A549 (cell line): ENCODE data around the gene LCE2B. TPM values are rescaled to one million over a fixed set of nuclear protein-coding genes. Genes with fewer than 3 reads are reported as not detected.
"Not testable (repeated sequence)": the region's sequence is repeated elsewhere in the genome, so short reads cannot be mapped to it uniquely, and the experiment has no call there.

Experiments
- ATAC-seq, 2 experiments: fragments of 200-7000 bp in 1 of 2; fragments of >200 bp in 1 of 2; cut with Nextera tagmentation in 1 of 2; cut with Tn5 transposase in 1 of 2; 3 replicates each; pipeline versions ENCODE4 v1.8.0 to v1.9.1; 2018 to 2020; ENCODE audit warnings: mild to moderate bottlenecking in 1 of 2, moderate library complexity in 1 of 2
- CTCF ChIA-PET: fragments of 300-600 bp; sonication (Branson Sonifier 250); formaldehyde crosslinking; extraction: SDS; loops from one replicate; lab custom pipeline; 2021; ENCODE audit warnings: antibody characterized with exemption, inconsistent platforms; lab: Yijun Ruan, JAX
- POLR2A ChIA-PET: fragments of 350-600 bp; formaldehyde crosslinking; extraction: SDS; loops from one replicate; lab custom pipeline; 2021; ENCODE audit warnings: antibody characterized with exemption, inconsistent platforms; lab: Yijun Ruan, JAX
- DNase-seq, 2 experiments: peaks; one replicate each; pipeline versions ENCODE4 v3.0.0 to v3.0.0-alpha.2; 2011 to 2016; ENCODE audit warnings: low read depth in 1 of 2, low spot score in 1 of 2
- FAIRE-seq: peaks from 2 replicates; lab custom pipeline; 2011; peaks lifted over from hg19 to GRCh38; lab: Jason Lieb, UNC
- H3K27ac ChIP-seq, 2 experiments: fragments of >200 bp; sonication (Bioruptor Twin); formaldehyde crosslinking; 3 replicates each; pipeline ENCODE4 v1.5.1; 2016 to 2017
- H3K4me1 ChIP-seq: fragments of >200 bp; sonication (Bioruptor Twin); formaldehyde crosslinking; 3 replicates; pipeline ENCODE4 v1.6.1; 2016
- H3K4me2 ChIP-seq: fragments of >200 bp; sonication (Bioruptor Twin); formaldehyde crosslinking; 3 replicates; pipeline ENCODE4 v1.6.1; 2016
- H3K4me3 ChIP-seq: fragments of >200 bp; sonication (Bioruptor Twin); formaldehyde crosslinking; 3 replicates; pipeline ENCODE4 v1.5.1; 2016
- H3K9me3 ChIP-seq: fragments of >200 bp; sonication (Bioruptor Twin); formaldehyde crosslinking; 3 replicates; pipeline ENCODE4 v1.6.1; 2016
- CEBPB ChIP-seq, 2 experiments: fragments of >200 bp in 1 of 2; sonication (Bioruptor Twin) in 1 of 2; formaldehyde crosslinking in 1 of 2; IDR thresholded peaks; 2 replicates each; pipeline ENCODE4 v1.6.1; 2012 to 2016
- EHF ChIP-seq: fragments of 250-450 bp; sonication (Bioruptor Pico); IDR thresholded peaks from 2 replicates; pipeline ENCODE4 v1.5.0; 2020; ENCODE audit warnings: mild to moderate bottlenecking
- EHMT2 ChIP-seq: fragments of 200-600 bp; sonication (generic); IDR thresholded peaks from 2 replicates; pipeline ENCODE4 v1.6.1; 2016; ENCODE audit warnings: antibody characterized with exemption, low read depth, mild to moderate bottlenecking, moderate library complexity
- ELK1 ChIP-seq: fragments of 150-350 bp; IDR thresholded peaks from 2 replicates; pipeline ENCODE4 v1.6.1; 2014; ENCODE audit warnings: low read depth, mild to moderate bottlenecking, low read length
- ESRRA ChIP-seq: fragments of 150-350 bp; IDR thresholded peaks from 2 replicates; pipeline ENCODE4 v1.6.1; 2014; ENCODE audit warnings: mild to moderate bottlenecking, low read length, borderline replicate concordance
- HOXA7 ChIP-seq: fragments of 250-450 bp; sonication (Bioruptor Pico); IDR thresholded peaks from 2 replicates; pipeline ENCODE4 v1.5.0; 2020; ENCODE audit warnings: mild to moderate bottlenecking, moderate library complexity
- HOXB5 ChIP-seq: fragments of 250-450 bp; sonication (Bioruptor Pico); IDR thresholded peaks from 2 replicates; pipeline ENCODE4 v1.5.0; 2020; ENCODE audit warnings: mild to moderate bottlenecking, moderate library complexity
- NFE2L2 ChIP-seq: fragments of 150-350 bp; conservative IDR thresholded peaks from 2 replicates; pipeline ENCODE4 v1.6.1; 2014; ENCODE audit warnings: low read length
- RCOR1 ChIP-seq: fragments of 150-350 bp; IDR thresholded peaks from 2 replicates; pipeline ENCODE4 v1.6.1; 2014; ENCODE audit warnings: antibody characterized with exemption, low read length, low read depth
- RFX5 ChIP-seq: fragments of 450-650 bp; IDR thresholded peaks from 2 replicates; pipeline ENCODE4 v1.7.1; 2014; ENCODE audit warnings: antibody characterized with exemption, mild to moderate bottlenecking, moderate library complexity
- TP53 ChIP-seq: fragments of 250-450 bp; sonication (Bioruptor Pico); IDR thresholded peaks from 2 replicates; pipeline ENCODE4 v1.5.0; 2021; ENCODE audit warnings: mild to moderate bottlenecking, moderate library complexity
- ZNF302 ChIP-seq: fragments of 250-450 bp; sonication (Bioruptor Pico); IDR thresholded peaks from 2 replicates; pipeline ENCODE4 v1.9.0; 2021; ENCODE audit warnings: inconsistent platforms, mild to moderate bottlenecking, moderate library complexity
- WGBS: methylation state at CpG from one replicate; pipeline ENCODE4 v1.1.6; 2017; ENCODE audit errors: missing lambda C conversion rate; 5-methylcytosine and 5-hydroxymethylcytosine counted together
- polyA minus RNA-seq: library from RNA; depleted of rRNA, polyadenylated mRNA; stranded (reverse); fragments of >200 nt; gene quantifications from 2 replicates; pipeline ENCODE4 v1.2.3, GENCODE V29; 2011; rRNA and poly(A)+ RNA removed
- polyA plus RNA-seq, 4 experiments: library from polyadenylated mRNA; depleted of rRNA in 3 of 4; stranded (reverse); fragments of >200 nt; fragmentation: RNase III in 1 of 4; extraction: RNeasy Plus Mini Kit Qiagen cat#74134 plus additional on column Dnase treatment in 1 of 4; gene quantifications; 2 replicates in 3 of 4; 3 replicates in 1 of 4; pipeline ENCODE4 v1.2.3, GENCODE V29; 2011 to 2017
- TF ChIP-seq, protein P1 (sequence below): fragments of 200-600 bp; sonication (generic); IDR thresholded peaks from 2 replicates; pipeline ENCODE4 v1.6.1; 2016; ENCODE audit warnings: antibody characterized with exemption, mild to moderate bottlenecking, moderate library complexity
- TF ChIP-seq, protein P2 (sequence below): fragments of >200 bp; sonication (Bioruptor Twin); formaldehyde crosslinking; IDR thresholded peaks from 3 replicates; pipeline ENCODE4 v1.5.1; 2016

The LCE2B gene, protein sequence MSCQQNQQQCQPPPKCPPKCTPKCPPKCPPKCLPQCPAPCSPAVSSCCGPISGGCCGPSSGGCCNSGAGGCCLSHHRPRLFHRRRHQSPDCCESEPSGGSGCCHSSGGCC
- polyA plus RNA-seq (2011; rRNA removed) (not detected in 2 replicates), polyA plus RNA-seq (2017; fragmentation: RNase III; extraction: RNeasy Plus Mini Kit Qiagen cat#74134 plus additional on column Dnase treatment) (not detected in 3 replicates), polyA minus RNA-seq (not detected in 2 replicates)
- polyA plus RNA-seq (2012; cell fraction: cytosol; rRNA removed): not detected in 2 replicates
- not detected in 2 replicates for polyA plus RNA-seq (2012; cell fraction: nucleus; rRNA removed)

DNA sequence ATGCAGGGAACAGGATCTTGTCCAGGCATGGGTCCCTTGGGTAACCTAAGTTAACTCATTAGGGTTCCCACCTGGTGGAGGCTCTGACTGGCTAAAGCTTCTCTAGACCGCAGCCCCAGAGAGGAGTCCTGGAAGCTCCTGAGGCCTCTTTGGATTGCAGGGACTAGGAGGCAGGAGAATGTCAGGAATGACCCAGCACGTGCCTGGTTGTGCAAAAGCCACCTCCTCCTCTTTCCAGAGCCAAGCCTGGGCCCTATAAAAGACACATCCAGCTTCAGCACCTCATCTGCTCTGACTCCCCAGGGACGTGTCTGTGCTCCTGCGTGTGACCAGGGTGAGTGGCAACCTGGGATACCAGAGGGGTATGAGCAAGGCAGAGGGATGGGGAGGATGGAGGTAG lies at the start of gene LCE2B:
Gene LCE2B (plus strand): TSS at position 301 of the 400 bp plus-strand sequence. CDS start 721 bp downstream, outside the sequence.
- ATAC-seq: 0 out of 6 replicates have a peak, but pooled peaks of 1 of the 2 experiments have one; percentile 19
- H3K4me2 ChIP-seq, H3K9me3 ChIP-seq, CTCF ChIA-PET, DNase-seq, H3K4me1 ChIP-seq, FAIRE-seq, H3K4me3 ChIP-seq, POLR2A ChIA-PET, H3K27ac ChIP-seq: not testable (repeated sequence)
- WGBS: 4% methylated on average over 4 of the region's 4 CpGs

DNA sequence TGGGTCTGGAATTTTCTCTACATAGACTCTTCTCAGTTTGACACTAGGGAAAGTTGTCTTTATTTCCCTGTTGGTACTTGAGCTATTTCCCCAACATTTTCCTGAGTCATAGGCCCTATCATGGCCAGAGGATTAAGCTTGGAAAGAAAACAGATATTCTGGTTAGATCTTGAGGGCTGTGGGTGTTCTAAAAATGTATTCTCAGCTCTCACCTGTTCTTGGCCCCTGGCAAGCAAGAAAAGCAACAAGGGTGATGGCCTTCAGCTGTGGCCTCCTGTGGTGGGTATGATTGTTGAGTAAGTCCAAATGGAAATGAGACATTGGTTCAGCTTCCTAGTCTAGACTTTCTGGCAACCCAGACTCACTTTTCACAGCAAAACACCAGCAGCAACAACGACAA lies 45.6 kb upstream of the LCE2B start:
- ChIA-PET CTCF (interaction anchor here (1.0 to 1.8 kb wide), 4 partner anchors 13 to 160 kb away, joined by 3 to 12 read pairs (median 3); no protein-coding TSS in a partner anchor), POLR2A (no interaction called here)
- WGBS: 13% methylated on average over 1 of the region's 1 CpG
- Histone ChIP-seq H3K4me3 (no peak overlapping the region), H3K27ac (no peak overlapping the region), H3K4me2 (no peak overlapping the region), H3K9me3 (no peaks in the 10 kb centered on the region), H3K4me1 (no peaks in the 10 kb centered on the region)
- DNase-seq (no peak), FAIRE-seq (no peak), ATAC-seq (no peak)
- no peak for TF ChIP-seq CEBPB (IDR thresholded peaks at IDR 0.05)
- TF ChIP-seq HOXB5: no peak
- no peak for TF ChIP-seq NFE2L2
- TF ChIP-seq ESRRA: no peak
- TF ChIP-seq TP53: no peak
- no peak for TF ChIP-seq RFX5
- no peak for TF ChIP-seq EHF (CRISPR knock-in tag)
- TF ChIP-seq EHMT2: no peak
- TF ChIP-seq, protein P1, sequence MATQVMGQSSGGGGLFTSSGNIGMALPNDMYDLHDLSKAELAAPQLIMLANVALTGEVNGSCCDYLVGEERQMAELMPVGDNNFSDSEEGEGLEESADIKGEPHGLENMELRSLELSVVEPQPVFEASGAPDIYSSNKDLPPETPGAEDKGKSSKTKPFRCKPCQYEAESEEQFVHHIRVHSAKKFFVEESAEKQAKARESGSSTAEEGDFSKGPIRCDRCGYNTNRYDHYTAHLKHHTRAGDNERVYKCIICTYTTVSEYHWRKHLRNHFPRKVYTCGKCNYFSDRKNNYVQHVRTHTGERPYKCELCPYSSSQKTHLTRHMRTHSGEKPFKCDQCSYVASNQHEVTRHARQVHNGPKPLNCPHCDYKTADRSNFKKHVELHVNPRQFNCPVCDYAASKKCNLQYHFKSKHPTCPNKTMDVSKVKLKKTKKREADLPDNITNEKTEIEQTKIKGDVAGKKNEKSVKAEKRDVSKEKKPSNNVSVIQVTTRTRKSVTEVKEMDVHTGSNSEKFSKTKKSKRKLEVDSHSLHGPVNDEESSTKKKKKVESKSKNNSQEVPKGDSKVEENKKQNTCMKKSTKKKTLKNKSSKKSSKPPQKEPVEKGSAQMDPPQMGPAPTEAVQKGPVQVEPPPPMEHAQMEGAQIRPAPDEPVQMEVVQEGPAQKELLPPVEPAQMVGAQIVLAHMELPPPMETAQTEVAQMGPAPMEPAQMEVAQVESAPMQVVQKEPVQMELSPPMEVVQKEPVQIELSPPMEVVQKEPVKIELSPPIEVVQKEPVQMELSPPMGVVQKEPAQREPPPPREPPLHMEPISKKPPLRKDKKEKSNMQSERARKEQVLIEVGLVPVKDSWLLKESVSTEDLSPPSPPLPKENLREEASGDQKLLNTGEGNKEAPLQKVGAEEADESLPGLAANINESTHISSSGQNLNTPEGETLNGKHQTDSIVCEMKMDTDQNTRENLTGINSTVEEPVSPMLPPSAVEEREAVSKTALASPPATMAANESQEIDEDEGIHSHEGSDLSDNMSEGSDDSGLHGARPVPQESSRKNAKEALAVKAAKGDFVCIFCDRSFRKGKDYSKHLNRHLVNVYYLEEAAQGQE: no peak
- TF ChIP-seq RCOR1: no peak
- TF ChIP-seq ZNF302: no peak

- TF ChIP-seq ELK1 (no peak), HOXA7 (no peak), ZNF302 (no peak)
- TF ChIP-seq, protein P2, sequence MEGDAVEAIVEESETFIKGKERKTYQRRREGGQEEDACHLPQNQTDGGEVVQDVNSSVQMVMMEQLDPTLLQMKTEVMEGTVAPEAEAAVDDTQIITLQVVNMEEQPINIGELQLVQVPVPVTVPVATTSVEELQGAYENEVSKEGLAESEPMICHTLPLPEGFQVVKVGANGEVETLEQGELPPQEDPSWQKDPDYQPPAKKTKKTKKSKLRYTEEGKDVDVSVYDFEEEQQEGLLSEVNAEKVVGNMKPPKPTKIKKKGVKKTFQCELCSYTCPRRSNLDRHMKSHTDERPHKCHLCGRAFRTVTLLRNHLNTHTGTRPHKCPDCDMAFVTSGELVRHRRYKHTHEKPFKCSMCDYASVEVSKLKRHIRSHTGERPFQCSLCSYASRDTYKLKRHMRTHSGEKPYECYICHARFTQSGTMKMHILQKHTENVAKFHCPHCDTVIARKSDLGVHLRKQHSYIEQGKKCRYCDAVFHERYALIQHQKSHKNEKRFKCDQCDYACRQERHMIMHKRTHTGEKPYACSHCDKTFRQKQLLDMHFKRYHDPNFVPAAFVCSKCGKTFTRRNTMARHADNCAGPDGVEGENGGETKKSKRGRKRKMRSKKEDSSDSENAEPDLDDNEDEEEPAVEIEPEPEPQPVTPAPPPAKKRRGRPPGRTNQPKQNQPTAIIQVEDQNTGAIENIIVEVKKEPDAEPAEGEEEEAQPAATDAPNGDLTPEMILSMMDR: no peak
- TF ChIP-seq, all 56 proteins: peak for 0
- Histone ChIP-seq H3K4me1 (no peaks in the 10 kb centered on the region), H3K27ac (no peak overlapping the region), H3K4me3 (no peak overlapping the region), H3K4me2 (no peak overlapping the region), H3K9me3 (no peaks in the 10 kb centered on the region)
- no peak for DNase-seq
- 5% methylated on average over 3 of the region's 3 CpGs for WGBS
- ChIA-PET POLR2A (no interaction called here), CTCF (interaction anchor here (1.5 to 6.7 kb wide), 3 partner anchors 11 to 146 kb away, joined by 3 to 34 read pairs (median 4); no protein-coding TSS in a partner anchor)
- ATAC-seq: no peak
- FAIRE-seq: no peak
Observed at GRCh38 chr1:152643945-152644344, 42.0 kb upstream of the LCE2B start.
